SK-N-SH (cell line): ENCODE data around the gene CKAP4.

ENCODE experiments used
- CHD2 ChIP-seq: fragments of 150-350 bp; IDR thresholded peaks from 2 replicates; pipeline ENCODE4 v1.6.1; 2018; ENCODE audit warnings: low read length; ENCODE audit not compliant: partially characterized antibody
- MAX ChIP-seq: IDR thresholded peaks from 2 replicates; pipeline ENCODE4 v1.4.0; 2012; ENCODE audit warnings: low read depth
- PBX3 ChIP-seq: IDR thresholded peaks from 2 replicates; pipeline ENCODE4; 2012
- POLR2AphosphoS5 ChIP-seq: IDR thresholded peaks from 2 replicates; pipeline ENCODE4 v1.6.1; 2012; ENCODE audit warnings: low read depth, low read length
- RAD21 ChIP-seq: IDR thresholded peaks from 2 replicates; pipeline ENCODE4 v1.6.1; 2012; ENCODE audit warnings: mild to moderate bottlenecking, low read length
- RFX5 ChIP-seq: IDR thresholded peaks from 2 replicates; pipeline ENCODE4 v1.6.1; 2012; ENCODE audit warnings: mild to moderate bottlenecking, improper control_type of control experiment, low read length
- RXRA ChIP-seq: IDR thresholded peaks from 2 replicates; pipeline ENCODE4 v1.4.0; 2012; ENCODE audit warnings: low read depth, mild to moderate bottlenecking, borderline replicate concordance
- SIN3A ChIP-seq: IDR thresholded peaks from 2 replicates; pipeline ENCODE4 v1.6.1; 2012; ENCODE audit warnings: low read depth, mild to moderate bottlenecking, low read length, moderate library complexity, borderline replicate concordance
- SMC3 ChIP-seq: IDR thresholded peaks from 2 replicates; pipeline ENCODE4 v1.6.1; 2012; ENCODE audit warnings: low read depth, low read length, improper control_type of control experiment
- TAF1 ChIP-seq: IDR thresholded peaks from 2 replicates; pipeline ENCODE4 v1.6.1; 2012; ENCODE audit warnings: low read depth, mild to moderate bottlenecking, low read length, moderate library complexity, borderline replicate concordance
- YY1 ChIP-seq: IDR thresholded peaks from 2 replicates; pipeline ENCODE4 v1.4.0; 2012; ENCODE audit warnings: low read depth, mild to moderate bottlenecking
- TF ChIP-seq, protein P1 (sequence below): fragments of 200-600 bp; sonication (generic); IDR thresholded peaks from 2 replicates; pipeline ENCODE4 v1.6.1; 2017; ENCODE audit warnings: antibody characterized with exemption, mild to moderate bottlenecking, moderate library complexity
- TF ChIP-seq, protein P2 (sequence below): IDR thresholded peaks from 2 replicates; pipeline ENCODE4 v1.4.0; 2012; ENCODE audit warnings: low read depth, borderline replicate concordance

DNA sequence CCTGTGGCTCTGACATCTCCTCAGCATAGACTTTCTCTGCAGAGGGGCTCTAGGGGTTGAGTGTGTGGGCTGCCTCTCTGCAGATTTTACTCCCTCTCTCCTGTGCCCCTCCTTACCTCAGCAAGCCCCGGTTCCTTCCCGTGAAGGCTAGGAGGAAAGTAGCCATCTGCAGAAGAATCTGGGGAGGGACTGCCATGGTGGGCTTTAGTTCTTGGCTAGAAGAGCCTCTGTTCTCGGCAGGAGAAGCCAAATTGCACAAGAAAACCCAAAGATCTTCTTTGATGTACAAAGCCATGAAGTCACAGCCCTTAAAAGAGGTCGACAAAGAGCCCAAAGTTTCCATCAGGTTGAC, 23.5 kb downstream of the CKAP4 start:
- no peak for TF ChIP-seq RXRA
- no peak for TF ChIP-seq YY1
- TF ChIP-seq TAF1, result no peak
- no peak for TF ChIP-seq POLR2AphosphoS5
- TF ChIP-seq PBX3, result no peak
- TF ChIP-seq SIN3A, result no peak
- no peak for TF ChIP-seq CHD2
- no peak for TF ChIP-seq MAX
- TF ChIP-seq SMC3, result no peak
- TF ChIP-seq, protein P1, sequence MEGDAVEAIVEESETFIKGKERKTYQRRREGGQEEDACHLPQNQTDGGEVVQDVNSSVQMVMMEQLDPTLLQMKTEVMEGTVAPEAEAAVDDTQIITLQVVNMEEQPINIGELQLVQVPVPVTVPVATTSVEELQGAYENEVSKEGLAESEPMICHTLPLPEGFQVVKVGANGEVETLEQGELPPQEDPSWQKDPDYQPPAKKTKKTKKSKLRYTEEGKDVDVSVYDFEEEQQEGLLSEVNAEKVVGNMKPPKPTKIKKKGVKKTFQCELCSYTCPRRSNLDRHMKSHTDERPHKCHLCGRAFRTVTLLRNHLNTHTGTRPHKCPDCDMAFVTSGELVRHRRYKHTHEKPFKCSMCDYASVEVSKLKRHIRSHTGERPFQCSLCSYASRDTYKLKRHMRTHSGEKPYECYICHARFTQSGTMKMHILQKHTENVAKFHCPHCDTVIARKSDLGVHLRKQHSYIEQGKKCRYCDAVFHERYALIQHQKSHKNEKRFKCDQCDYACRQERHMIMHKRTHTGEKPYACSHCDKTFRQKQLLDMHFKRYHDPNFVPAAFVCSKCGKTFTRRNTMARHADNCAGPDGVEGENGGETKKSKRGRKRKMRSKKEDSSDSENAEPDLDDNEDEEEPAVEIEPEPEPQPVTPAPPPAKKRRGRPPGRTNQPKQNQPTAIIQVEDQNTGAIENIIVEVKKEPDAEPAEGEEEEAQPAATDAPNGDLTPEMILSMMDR, result no peak; the same call in 1 of the 2 replicates
- TF ChIP-seq RAD21, result no peak
- no peak for TF ChIP-seq RFX5
- TF ChIP-seq, protein P2, sequence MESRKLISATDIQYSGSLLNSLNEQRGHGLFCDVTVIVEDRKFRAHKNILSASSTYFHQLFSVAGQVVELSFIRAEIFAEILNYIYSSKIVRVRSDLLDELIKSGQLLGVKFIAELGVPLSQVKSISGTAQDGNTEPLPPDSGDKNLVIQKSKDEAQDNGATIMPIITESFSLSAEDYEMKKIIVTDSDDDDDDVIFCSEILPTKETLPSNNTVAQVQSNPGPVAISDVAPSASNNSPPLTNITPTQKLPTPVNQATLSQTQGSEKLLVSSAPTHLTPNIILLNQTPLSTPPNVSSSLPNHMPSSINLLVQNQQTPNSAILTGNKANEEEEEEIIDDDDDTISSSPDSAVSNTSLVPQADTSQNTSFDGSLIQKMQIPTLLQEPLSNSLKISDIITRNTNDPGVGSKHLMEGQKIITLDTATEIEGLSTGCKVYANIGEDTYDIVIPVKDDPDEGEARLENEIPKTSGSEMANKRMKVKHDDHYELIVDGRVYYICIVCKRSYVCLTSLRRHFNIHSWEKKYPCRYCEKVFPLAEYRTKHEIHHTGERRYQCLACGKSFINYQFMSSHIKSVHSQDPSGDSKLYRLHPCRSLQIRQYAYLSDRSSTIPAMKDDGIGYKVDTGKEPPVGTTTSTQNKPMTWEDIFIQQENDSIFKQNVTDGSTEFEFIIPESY, result no peak
